DOHH2 (cell line): ENCODE results near the gene PEX5L.

Experiments used
- H3F3A ChIP-seq: fragments of 200-600 bp; sonication (generic), shearing (Covaris generic); 2 replicates; pipeline ENCODE4 v1.6.0; 2016; ENCODE audit warnings: antibody characterized with exemption, mild to moderate bottlenecking; ENCODE audit not compliant: control insufficient read depth, insufficient read depth
- H3K27ac ChIP-seq: fragments of 200-600 bp; sonication (generic); 2 replicates; pipeline ENCODE4 v1.5.1; 2014; ENCODE audit warnings: low read depth, mild to moderate bottlenecking, low read length, moderate library complexity
- H3K27me3 ChIP-seq: fragments of 200-600 bp; sonication (generic); 2 replicates; pipeline ENCODE4 v1.6.1; 2014; ENCODE audit warnings: mild to moderate bottlenecking, low read length, mixed read lengths; ENCODE audit not compliant: control insufficient read depth
- H3K36me3 ChIP-seq: fragments of 200-600 bp; sonication (generic); 2 replicates; pipeline ENCODE4 v1.6.1; 2014; ENCODE audit warnings: mild to moderate bottlenecking, low read length, moderate library complexity, mixed read lengths; ENCODE audit not compliant: control insufficient read depth
- H3K4me1 ChIP-seq: fragments of 200-600 bp; sonication (generic); 2 replicates; pipeline ENCODE4 v1.6.1; 2014; ENCODE audit warnings: mild to moderate bottlenecking, low read length, mixed read lengths; ENCODE audit not compliant: control insufficient read depth
- H3K4me2 ChIP-seq: fragments of 200-600 bp; sonication (generic); 2 replicates; pipeline ENCODE4 v1.6.0; 2014; ENCODE audit warnings: mild to moderate bottlenecking, low read length, moderate library complexity
- H3K4me3 ChIP-seq: fragments of 200-600 bp; sonication (generic); 2 replicates; pipeline ENCODE4 v1.5.1; 2014; ENCODE audit warnings: mild to moderate bottlenecking, low read length, mixed read lengths
- H3K79me2 ChIP-seq: fragments of 200-600 bp; sonication (generic); 2 replicates; pipeline ENCODE4 v1.6.1; 2014; ENCODE audit warnings: mild to moderate bottlenecking, low read length, mixed read lengths; ENCODE audit not compliant: control insufficient read depth
- H3K9me2 ChIP-seq: fragments of 200-600 bp; sonication (generic); replicated peaks from 2 replicates; pipeline ENCODE4 v1.6.1; 2014; ENCODE audit warnings: mild to moderate bottlenecking, low read length, mixed read lengths; ENCODE audit not compliant: control insufficient read depth
- H3K9me3 ChIP-seq: fragments of 200-600 bp; sonication (generic); 2 replicates; pipeline ENCODE4 v1.6.1; 2014; ENCODE audit warnings: antibody characterized with exemption, low read length, mixed read lengths; ENCODE audit not compliant: control insufficient read depth, insufficient read depth
- H4K20me1 ChIP-seq: fragments of 200-600 bp; sonication (generic); 2 replicates; pipeline ENCODE4 v1.6.0; 2014; ENCODE audit warnings: low read depth, mild to moderate bottlenecking, antibody characterized with exemption, low read length, moderate library complexity; ENCODE audit not compliant: control insufficient read depth, insufficient read depth
- CTCF ChIP-seq: fragments of 200-600 bp; sonication (generic); IDR thresholded peaks from one replicate; pipeline ENCODE4 v1.5.1; 2014; ENCODE audit warnings: antibody characterized with exemption, mild to moderate bottlenecking, low read depth, low read length; ENCODE audit not compliant: poor library complexity, severe bottlenecking
- EZH2phosphoT487 ChIP-seq: fragments of 200-600 bp; sonication (generic); IDR thresholded peaks from 2 replicates; pipeline ENCODE4 v1.6.1; 2017; ENCODE audit warnings: borderline replicate concordance, mild to moderate bottlenecking, antibody characterized with exemption, low read length, moderate library complexity, mixed read lengths

The PEX5L gene

GRCh38 chr3:179927191-179927590, 109.5 kb downstream of the PEX5L start:
- Histone ChIP-seq H3K4me3 (no peak overlapping the region), H3K36me3 (no peaks in the 10 kb centered on the region), H4K20me1 (no peaks in the 10 kb centered on the region), H3K4me1 (no peaks in the 10 kb centered on the region; the same call in 1 of the 2 replicates), H3K27me3 (peaks cover 33% of the 10 kb centered on the region), H3K4me2 (no peak overlapping the region), H3F3A (no peaks in the 10 kb centered on the region), H3K79me2 (no peaks in the 10 kb centered on the region), H3K9me3 (no peaks in the 10 kb centered on the region), H3K27ac (no peak overlapping the region), H3K9me2 (no peaks in the 10 kb centered on the region)
- TF ChIP-seq EZH2phosphoT487 (no peak), CTCF (no peak)

GRCh38 chr3:179921951-179922350, 114.8 kb downstream of the PEX5L start:
- Histone ChIP-seq H3K27me3 (peaks cover 13% of the 10 kb centered on the region), H3K9me2 (no peaks in the 10 kb centered on the region), H3F3A (no peaks in the 10 kb centered on the region), H4K20me1 (no peaks in the 10 kb centered on the region), H3K9me3 (no peaks in the 10 kb centered on the region), H3K36me3 (no peaks in the 10 kb centered on the region), H3K4me1 (peaks cover 12% of the 10 kb centered on the region), H3K4me2 (peak overlapping the region; percentile 9), H3K79me2 (no peaks in the 10 kb centered on the region), H3K27ac (no peak overlapping the region), H3K4me3 (no peak overlapping the region)
- no peak for TF ChIP-seq EZH2phosphoT487

- H3F3A ChIP-seq: no peaks in the 10 kb centered on the region
- no peaks in the 10 kb centered on the region for H4K20me1 ChIP-seq
- H3K4me2 ChIP-seq: peak overlapping the region; percentile 9
- H3K27me3 ChIP-seq: peaks cover 12% of the 10 kb centered on the region
- no peaks in the 10 kb centered on the region for H3K79me2 ChIP-seq
- H3K9me3 ChIP-seq: no peaks in the 10 kb centered on the region
- H3K36me3 ChIP-seq: no peaks in the 10 kb centered on the region
- peaks cover 12% of the 10 kb centered on the region for H3K4me1 ChIP-seq
- H3K9me2 ChIP-seq: no peaks in the 10 kb centered on the region
- H3K4me3 ChIP-seq: no peak overlapping the region
- TF ChIP-seq CTCF: no peak
- TF ChIP-seq EZH2phosphoT487: no peak
- H3K27ac ChIP-seq: no peak overlapping the region
Measured at GRCh38 chr3:179921500-179921899, 115.2 kb downstream of the PEX5L start.

GRCh38 chr3:179907784-179908482, 128.8 kb downstream of the PEX5L start:
- Histone ChIP-seq H3K27me3 (peaks cover 13% of the 10 kb centered on the region; the same call in 1 of the 2 replicates), H3K4me2 (no peak overlapping the region), H3K36me3 (no peaks in the 10 kb centered on the region), H3K27ac (no peak overlapping the region), H3K9me3 (no peaks in the 10 kb centered on the region), H3K4me1 (no peaks in the 10 kb centered on the region), H3K79me2 (no peaks in the 10 kb centered on the region), H3K9me2 (no peaks in the 10 kb centered on the region), H3F3A (no peaks in the 10 kb centered on the region), H3K4me3 (no peak overlapping the region), H4K20me1 (no peaks in the 10 kb centered on the region)
- TF ChIP-seq CTCF (no peak), EZH2phosphoT487 (no peak)
